ENCODE measurements around the gene DHRSX. TPM values are rescaled to one million over a fixed set of nuclear protein-coding genes. Genes with fewer than 3 reads are reported as not detected.
"Not testable (repeated sequence)": the region's sequence is repeated elsewhere in the genome, so short reads cannot be mapped to it uniquely, and the experiment has no call there.

Gene DHRSX
- total RNA-seq, 1 experiment from 2014 or later: 23.9 TPM

DNA sequence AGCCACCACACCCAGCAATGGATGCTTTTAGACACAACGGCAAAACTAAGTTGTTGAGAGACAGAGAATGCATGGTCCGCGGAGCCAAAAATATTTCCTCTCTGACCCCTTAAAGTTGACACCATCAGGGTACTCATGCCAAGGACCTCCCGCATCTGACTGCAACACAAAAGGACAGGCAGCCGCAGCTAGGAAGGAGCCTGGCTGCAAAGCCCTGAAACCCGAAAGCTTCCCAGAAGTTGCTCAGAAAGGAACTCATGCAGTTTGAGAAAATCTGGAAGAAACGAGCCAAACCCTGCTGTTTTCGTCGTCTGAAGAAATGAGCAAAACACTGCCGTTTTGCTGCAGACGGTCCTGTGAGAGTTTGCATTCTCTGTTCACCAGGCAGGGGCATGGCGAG is 16.5 kb downstream of the DHRSX start:
- Mint-ChIP-seq H3K27me3 (ENCODE audit: insufficient read depth, unreplicated experiment) (no peaks in the 10 kb centered on the region), H3K27ac (ENCODE audit: low read depth, unreplicated experiment) (no peak overlapping the region), H3K9me3 (ENCODE audit: unreplicated experiment) (no peaks in the 10 kb centered on the region), H3K4me1 (ENCODE audit: insufficient read depth, unreplicated experiment) (no peaks in the 10 kb centered on the region), H3K4me3 (ENCODE audit: unreplicated experiment) (no peak overlapping the region), H3K36me3 (ENCODE audit: insufficient read depth, unreplicated experiment) (peaks cover 36% of the 10 kb centered on the region)
- intact Hi-C loops (cut with micrococcal nuclease): no loop called here
- TF ChIP-seq, protein P1, sequence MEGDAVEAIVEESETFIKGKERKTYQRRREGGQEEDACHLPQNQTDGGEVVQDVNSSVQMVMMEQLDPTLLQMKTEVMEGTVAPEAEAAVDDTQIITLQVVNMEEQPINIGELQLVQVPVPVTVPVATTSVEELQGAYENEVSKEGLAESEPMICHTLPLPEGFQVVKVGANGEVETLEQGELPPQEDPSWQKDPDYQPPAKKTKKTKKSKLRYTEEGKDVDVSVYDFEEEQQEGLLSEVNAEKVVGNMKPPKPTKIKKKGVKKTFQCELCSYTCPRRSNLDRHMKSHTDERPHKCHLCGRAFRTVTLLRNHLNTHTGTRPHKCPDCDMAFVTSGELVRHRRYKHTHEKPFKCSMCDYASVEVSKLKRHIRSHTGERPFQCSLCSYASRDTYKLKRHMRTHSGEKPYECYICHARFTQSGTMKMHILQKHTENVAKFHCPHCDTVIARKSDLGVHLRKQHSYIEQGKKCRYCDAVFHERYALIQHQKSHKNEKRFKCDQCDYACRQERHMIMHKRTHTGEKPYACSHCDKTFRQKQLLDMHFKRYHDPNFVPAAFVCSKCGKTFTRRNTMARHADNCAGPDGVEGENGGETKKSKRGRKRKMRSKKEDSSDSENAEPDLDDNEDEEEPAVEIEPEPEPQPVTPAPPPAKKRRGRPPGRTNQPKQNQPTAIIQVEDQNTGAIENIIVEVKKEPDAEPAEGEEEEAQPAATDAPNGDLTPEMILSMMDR (IDR thresholded peaks at IDR 0.05; ENCODE audit: unreplicated experiment): no peak
- DNase-seq (ENCODE audit: unreplicated experiment): no peak
- ChIA-PET POLR2A (no interaction called here), CTCF (no interaction called here)
- BruUV-seq (replicated peaks): no TSS peak

DNA sequence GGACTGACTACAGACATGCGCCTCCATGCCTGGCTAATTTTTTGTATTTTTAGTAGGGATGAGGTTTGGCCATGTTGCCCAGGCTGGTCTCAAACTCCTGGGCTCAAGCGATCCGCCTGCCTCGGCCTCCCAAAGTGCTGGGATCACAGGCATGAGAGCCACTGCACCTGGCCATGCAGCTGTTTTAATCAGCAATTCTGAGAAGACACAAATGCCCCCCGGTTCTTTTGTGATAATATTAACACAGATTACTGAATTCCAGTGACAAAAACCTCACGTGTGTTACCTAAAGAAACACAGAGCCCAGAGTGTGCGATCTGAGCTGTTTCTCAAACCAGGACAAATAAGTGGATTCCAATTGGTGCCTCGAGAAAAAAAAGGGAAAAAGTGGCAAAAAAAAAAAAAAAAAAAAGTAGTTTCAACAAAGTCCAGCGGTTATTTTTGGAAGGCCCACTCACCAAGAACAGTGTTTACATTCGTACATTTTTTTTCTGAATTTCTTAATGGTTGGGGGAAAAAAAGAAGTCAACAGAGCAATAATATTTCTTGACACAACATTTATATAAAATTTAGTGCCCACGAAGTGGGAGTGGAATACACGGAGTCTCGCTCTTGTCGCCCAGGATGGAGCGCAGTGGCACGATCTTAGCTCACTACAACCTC is 17.2 kb downstream of the DHRSX start:
- TF ChIP-seq, protein P1 (IDR thresholded peaks at IDR 0.05; ENCODE audit: unreplicated experiment): no peak
- no peak overlapping the region for H3K27ac Mint-ChIP-seq (ENCODE audit: low read depth, unreplicated experiment)
- no peak for DNase-seq (ENCODE audit: unreplicated experiment)
- H3K4me3 Mint-ChIP-seq (ENCODE audit: unreplicated experiment): no peak overlapping the region
- H3K27me3 Mint-ChIP-seq (ENCODE audit: insufficient read depth, unreplicated experiment): no peaks in the 10 kb centered on the region
- no TSS peak for BruUV-seq (replicated peaks)
- ChIA-PET CTCF (no interaction called here), POLR2A (no interaction called here)
- H3K4me1 Mint-ChIP-seq (ENCODE audit: insufficient read depth, unreplicated experiment): no peaks in the 10 kb centered on the region
- intact Hi-C loops (cut with micrococcal nuclease): no loop called here
- H3K9me3 Mint-ChIP-seq (ENCODE audit: unreplicated experiment): no peaks in the 10 kb centered on the region
- peaks cover 28% of the 10 kb centered on the region for H3K36me3 Mint-ChIP-seq (ENCODE audit: insufficient read depth, unreplicated experiment)

DNA sequence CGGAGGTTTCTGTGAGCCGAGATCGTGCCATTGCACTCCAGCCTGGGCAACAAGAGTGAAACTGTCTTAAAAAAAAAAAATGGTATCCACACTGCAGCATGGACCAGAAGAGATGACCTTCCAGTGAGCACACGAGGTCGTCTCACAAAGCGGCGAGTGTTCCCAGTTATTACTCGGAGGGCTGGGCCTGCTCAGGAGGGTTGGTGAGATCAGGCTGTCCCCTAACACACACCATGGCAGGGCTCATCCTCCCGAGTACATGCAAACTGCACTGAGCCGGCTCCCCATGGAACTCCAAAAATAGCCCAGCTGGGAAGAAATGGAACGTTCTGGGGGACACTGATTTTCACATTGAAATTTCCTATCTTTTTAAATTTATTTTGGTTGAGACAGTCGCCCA is 19.2 kb downstream of the DHRSX start:
- CTCF ChIA-PET; H3K4me3 Mint-ChIP-seq (ENCODE audit: unreplicated experiment); BruUV-seq (replicated peaks); DNase-seq (ENCODE audit: unreplicated experiment); H3K27me3 Mint-ChIP-seq (ENCODE audit: insufficient read depth, unreplicated experiment); H3K36me3 Mint-ChIP-seq (ENCODE audit: insufficient read depth, unreplicated experiment); H3K27ac Mint-ChIP-seq (ENCODE audit: low read depth, unreplicated experiment); POLR2A ChIA-PET; H3K9me3 Mint-ChIP-seq (ENCODE audit: unreplicated experiment); intact Hi-C loops (cut with micrococcal nuclease); H3K4me1 Mint-ChIP-seq (ENCODE audit: insufficient read depth, unreplicated experiment): not testable (repeated sequence)

DNA sequence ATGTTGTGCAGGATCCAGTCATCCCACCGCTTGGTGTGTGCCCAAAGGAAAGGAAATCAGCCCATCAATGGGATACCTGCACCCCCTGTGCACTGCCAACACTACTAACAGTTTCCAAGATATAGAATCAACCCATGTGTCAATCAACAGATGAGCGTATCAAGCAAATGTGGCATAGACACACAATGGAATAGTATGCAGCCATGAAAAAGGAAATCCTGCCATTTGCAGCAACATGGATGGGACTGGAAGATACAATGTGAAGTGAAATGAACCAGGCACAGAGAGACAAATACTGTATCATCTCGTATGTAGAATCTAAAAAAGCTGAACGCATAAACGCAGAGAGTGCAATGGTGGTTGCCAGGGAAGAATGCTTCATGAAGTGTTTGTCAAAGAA is 20.8 kb downstream of the DHRSX start:
- H3K36me3 Mint-ChIP-seq (ENCODE audit: insufficient read depth, unreplicated experiment); CTCF ChIA-PET; intact Hi-C loops (cut with micrococcal nuclease); H3K4me1 Mint-ChIP-seq (ENCODE audit: insufficient read depth, unreplicated experiment); DNase-seq (ENCODE audit: unreplicated experiment); H3K27ac Mint-ChIP-seq (ENCODE audit: low read depth, unreplicated experiment); H3K27me3 Mint-ChIP-seq (ENCODE audit: insufficient read depth, unreplicated experiment); H3K4me3 Mint-ChIP-seq (ENCODE audit: unreplicated experiment); BruUV-seq (replicated peaks); H3K9me3 Mint-ChIP-seq (ENCODE audit: unreplicated experiment); POLR2A ChIA-PET: not testable (repeated sequence)

DNA sequence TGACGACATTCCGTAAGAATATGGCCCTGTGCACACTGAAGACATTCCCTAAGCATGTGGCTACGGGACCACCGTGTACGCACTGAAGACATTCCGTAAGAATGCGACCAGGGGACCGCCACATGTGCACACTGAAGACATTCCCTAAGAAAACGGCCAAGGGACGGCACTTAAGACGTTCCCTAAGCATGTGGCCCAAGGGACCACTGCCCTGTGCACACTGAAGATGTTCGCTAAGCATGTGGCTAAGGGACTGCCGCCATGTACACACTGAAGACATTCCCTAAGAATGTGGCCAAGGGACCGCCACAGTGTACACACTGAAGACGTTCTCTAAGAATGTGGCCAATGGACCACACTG is 21.4 kb downstream of the DHRSX start:
- H3K27me3 Mint-ChIP-seq (ENCODE audit: insufficient read depth, unreplicated experiment): no peaks in the 10 kb centered on the region
- no peak for DNase-seq (ENCODE audit: unreplicated experiment)
- H3K36me3 Mint-ChIP-seq (ENCODE audit: insufficient read depth, unreplicated experiment): peaks cover 9% of the 10 kb centered on the region
- TF ChIP-seq, protein P1 (IDR thresholded peaks at IDR 0.05; ENCODE audit: unreplicated experiment): no peak
- H3K27ac Mint-ChIP-seq (ENCODE audit: low read depth, unreplicated experiment): no peak overlapping the region
- CTCF ChIA-PET: no interaction called here
- intact Hi-C loops (cut with micrococcal nuclease): no loop called here
- H3K4me1 Mint-ChIP-seq (ENCODE audit: insufficient read depth, unreplicated experiment): no peaks in the 10 kb centered on the region
- BruUV-seq (replicated peaks): no TSS peak
- H3K4me3 Mint-ChIP-seq (ENCODE audit: unreplicated experiment): no peak overlapping the region
- H3K9me3 Mint-ChIP-seq (ENCODE audit: unreplicated experiment): no peaks in the 10 kb centered on the region
- POLR2A ChIA-PET: no interaction called here

All from MCF 10A (cell line).